Endothelial cell (in vitro differentiated cells): ENCODE results near the gene OSTM1. TPM values are rescaled to one million over a fixed set of nuclear protein-coding genes. Genes with fewer than 3 reads are reported as not detected.

ENCODE experiments used
- DNase-seq: peaks from one replicate; pipeline ENCODE4 v3.0.0; 2021; ENCODE audit warnings: low spot score
- H3K27ac Mint-ChIP-seq: one replicate; pipeline ENCODE4 v1.8.0; 2021; ENCODE audit warnings: mixed read lengths, inconsistent platforms; ENCODE audit not compliant: unreplicated experiment
- H3K27me3 Mint-ChIP-seq: one replicate; pipeline ENCODE4 v1.8.0; 2021; ENCODE audit warnings: mild to moderate bottlenecking, moderate library complexity, mixed read lengths, inconsistent platforms; ENCODE audit not compliant: unreplicated experiment
- H3K36me3 Mint-ChIP-seq: one replicate; pipeline ENCODE4 v1.8.0; 2021; ENCODE audit warnings: mild to moderate bottlenecking, low read depth, mixed read lengths, inconsistent platforms; ENCODE audit not compliant: unreplicated experiment
- H3K4me1 Mint-ChIP-seq: one replicate; pipeline ENCODE4 v1.8.0; 2021; ENCODE audit warnings: mild to moderate bottlenecking, mixed read lengths, inconsistent platforms; ENCODE audit not compliant: unreplicated experiment
- H3K4me3 Mint-ChIP-seq: one replicate; pipeline ENCODE4 v1.8.0; 2021; ENCODE audit warnings: mild to moderate bottlenecking, mixed read lengths, inconsistent platforms; ENCODE audit not compliant: unreplicated experiment
- H3K9me3 Mint-ChIP-seq: one replicate; pipeline ENCODE4 v1.8.0; 2021; ENCODE audit warnings: mixed read lengths, inconsistent platforms; ENCODE audit not compliant: unreplicated experiment
- CTCF ChIP-seq: fragments of 200-600 bp; sonication (generic); IDR thresholded peaks from one replicate; pipeline ENCODE4 v1.5.0; 2021; ENCODE audit warnings: antibody characterized with exemption; ENCODE audit not compliant: unreplicated experiment
- total RNA-seq: library from RNA; stranded (reverse); fragmentation: NEBNext Ultra II Directional; extraction: Animal tissue kit (Norgen Biotek cat#: 25700); gene quantifications from one replicate; pipeline ENCODE4 v1.2.1, GENCODE V29; 2021; ENCODE audit not compliant: unreplicated experiment

OSTM1 gene
- total RNA-seq, 1 donor from 2014 or later: 22.7 TPM

GRCh38 chr6:107991772-107992550 lies 82.6 kb downstream of the OSTM1 start:
- peaks cover 30% of the 10 kb centered on the region for H3K4me1 Mint-ChIP-seq
- peak overlapping the region; percentile 25 for H3K27ac Mint-ChIP-seq
- peaks cover 8% of the 10 kb centered on the region for H3K36me3 Mint-ChIP-seq
- no peak for DNase-seq
- no peak for TF ChIP-seq CTCF
- no peaks in the 10 kb centered on the region for H3K9me3 Mint-ChIP-seq
- H3K4me3 Mint-ChIP-seq: no peak overlapping the region
- peaks cover 3% of the 10 kb centered on the region for H3K27me3 Mint-ChIP-seq

Other genes with a start within 250 kb of the OSTM1 start
- 120 TPM for gene SEC63, start 116.5 kb downstream of the OSTM1 start, total RNA-seq
- gene NR2E1, start 91.3 kb upstream of the OSTM1 start, total RNA-seq: not detected
- 264 TPM for gene SNX3, start 186.3 kb upstream of the OSTM1 start, total RNA-seq
- 5.7 TPM for gene AFG1L, start 220.3 kb upstream of the OSTM1 start, total RNA-seq